ENCODE measurements around the gene IFI6.

The IFI6 gene

DNA sequence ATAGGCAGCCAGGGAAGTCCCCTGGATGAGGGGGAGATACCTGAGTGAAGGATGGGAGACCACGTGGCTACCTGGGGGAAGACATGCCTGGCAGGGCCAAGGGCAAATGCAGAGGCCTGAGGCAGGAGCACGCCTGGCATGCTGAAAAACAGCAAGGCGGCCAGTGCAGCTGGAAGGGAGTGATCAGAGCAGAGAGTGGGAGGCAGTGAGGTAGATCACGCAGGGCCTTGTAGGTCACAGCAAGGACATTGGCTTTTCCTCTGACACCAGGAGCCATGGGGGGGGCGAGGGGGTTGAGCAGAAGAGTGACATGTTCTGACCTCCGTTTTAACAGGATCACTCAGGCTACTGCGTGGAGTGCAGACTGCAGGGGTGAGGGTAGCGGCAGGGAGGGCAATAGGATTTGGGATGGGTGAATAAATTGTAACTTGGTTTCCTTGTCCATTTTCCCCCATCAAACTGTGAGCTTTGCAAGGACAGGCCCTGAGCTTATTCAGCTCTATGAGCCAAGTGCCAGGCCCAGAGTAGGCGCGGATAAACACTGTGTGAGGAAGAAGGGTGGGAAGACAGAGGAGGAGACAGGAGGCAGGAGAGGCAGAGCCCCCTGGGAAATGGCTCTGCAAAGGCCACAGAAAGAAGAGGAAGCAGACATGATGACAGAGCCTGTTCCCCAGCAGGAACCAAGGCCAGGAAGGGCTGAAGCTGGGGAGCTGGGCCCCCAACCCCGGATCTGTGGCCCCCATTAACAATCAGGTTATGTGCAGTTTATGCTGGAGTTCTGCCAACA, 16.6 kb downstream of the IFI6 start:
- H3K9me3 ChIP-seq (ENCODE audit: control insufficient read depth, low read length) = no peaks in the 10 kb centered on the region
- 62% methylated on average over 11 of the region's 11 CpGs for WGBS

GRCh38 chr1:27652111-27652864, 19.7 kb downstream of the IFI6 start:
- no peak overlapping the region for H3K4me3 ChIP-seq (ENCODE audit: insufficient read depth in 1 of 2, low read depth in 1 of 2, low read length in 2 of 2)
- no peak overlapping the region for H3K18ac ChIP-seq (ENCODE audit: low read depth in 1 of 2, low read length in 2 of 2)
- no peak overlapping the region for H2BK15ac ChIP-seq (ENCODE audit: low read depth, poor library complexity, severe bottlenecking)
- H3K27me3 ChIP-seq (ENCODE audit: control insufficient read depth in 1 of 2, insufficient read depth in 1 of 2, low read length in 2 of 2) = no peaks in the 10 kb centered on the region
- no peak overlapping the region for H4K91ac ChIP-seq (ENCODE audit: low read length)
- no peaks in the 10 kb centered on the region for H3K9me3 ChIP-seq (ENCODE audit: control insufficient read depth, low read length)
- no peak for DNase-seq
- peaks cover 5% of the 10 kb centered on the region for H3K4me1 ChIP-seq (ENCODE audit: control insufficient read depth, insufficient read depth, low read depth, low read length)
- H3K36me3 ChIP-seq (ENCODE audit: control insufficient read depth in 1 of 2, insufficient read depth in 2 of 2, low read depth in 1 of 2, low read length in 2 of 2) = no peaks in the 10 kb centered on the region
- no peak overlapping the region for H3K4me2 ChIP-seq (ENCODE audit: low read length, poor library complexity, severe bottlenecking)
- H2AFZ ChIP-seq (ENCODE audit: low read depth, low read length) = no peak overlapping the region
- no peak overlapping the region for H2AK5ac ChIP-seq (ENCODE audit: low read length, severe bottlenecking)
- H2BK120ac ChIP-seq (ENCODE audit: low read depth, low read length) = no peak overlapping the region
- no peak overlapping the region for H2BK12ac ChIP-seq (ENCODE audit: low read length in 2 of 2)
- H4K8ac ChIP-seq (ENCODE audit: low read length) = no peak overlapping the region
- no peak overlapping the region for H2BK5ac ChIP-seq (ENCODE audit: low read depth, low read length, poor library complexity, severe bottlenecking)
- no peak overlapping the region for H3K23ac ChIP-seq (ENCODE audit: low read length in 2 of 2)
- H3K27ac ChIP-seq (ENCODE audit: low read length, poor library complexity, severe bottlenecking) = no peak overlapping the region
- no peak overlapping the region for H3K4ac ChIP-seq (ENCODE audit: low read depth in 1 of 2, low read length in 2 of 2)
- 100% methylated on average over 2 of the region's 5 CpGs for WGBS
- peak overlapping the region; percentile 37 for H3K9ac ChIP-seq (ENCODE audit: low read length)
- no peaks in the 10 kb centered on the region for H3K79me1 ChIP-seq (replicated peaks; ENCODE audit: low read length, poor library complexity, severe bottlenecking)
- no peak overlapping the region for H3K14ac ChIP-seq (ENCODE audit: low read length in 2 of 2)

More for the DNA sequence above, 16.6 kb downstream of the IFI6 start:
- H2BK12ac ChIP-seq (ENCODE audit: low read length in 2 of 2) = peak overlapping the region in 1 of 2 experiments; percentile 37
- peaks cover 13% of the 10 kb centered on the region for H3K4me1 ChIP-seq (ENCODE audit: control insufficient read depth, insufficient read depth, low read depth, low read length)
- peak overlapping the region; percentile 56 for H4K8ac ChIP-seq (ENCODE audit: low read length)
- no peaks in the 10 kb centered on the region for H3K36me3 ChIP-seq (ENCODE audit: control insufficient read depth in 1 of 2, insufficient read depth in 2 of 2, low read depth in 1 of 2, low read length in 2 of 2)
- H2BK15ac ChIP-seq (ENCODE audit: low read depth, poor library complexity, severe bottlenecking) = no peak overlapping the region
- peak overlapping the region; percentile 54 for H2AFZ ChIP-seq (ENCODE audit: low read depth, low read length)
- H3K4me2 ChIP-seq (ENCODE audit: low read length, poor library complexity, severe bottlenecking) = no peak overlapping the region
- DNase-seq = no peak
- peak overlapping the region in 1 of 2 experiments; percentile 46 for H3K18ac ChIP-seq (ENCODE audit: low read depth in 1 of 2, low read length in 2 of 2)
- H2AK5ac ChIP-seq (ENCODE audit: low read length, severe bottlenecking) = no peak overlapping the region
- no peaks in the 10 kb centered on the region for H3K79me1 ChIP-seq (replicated peaks; ENCODE audit: low read length, poor library complexity, severe bottlenecking)
- peak overlapping the region in 1 of 2 experiments; percentile 70 for H3K4ac ChIP-seq (ENCODE audit: low read depth in 1 of 2, low read length in 2 of 2)
- H2BK120ac ChIP-seq (ENCODE audit: low read depth, low read length) = no peak overlapping the region
- peak overlapping the region in 1 of 2 experiments; percentile 73 for H3K14ac ChIP-seq (ENCODE audit: low read length in 2 of 2)
- H3K4me3 ChIP-seq (ENCODE audit: insufficient read depth in 1 of 2, low read depth in 1 of 2, low read length in 2 of 2) = no peak overlapping the region
- no peak overlapping the region for H2BK5ac ChIP-seq (ENCODE audit: low read depth, low read length, poor library complexity, severe bottlenecking)
- peak overlapping the region; percentile 14 for H4K91ac ChIP-seq (ENCODE audit: low read length)
- H3K23ac ChIP-seq (ENCODE audit: low read length in 2 of 2) = no peak overlapping the region
- H3K27me3 ChIP-seq (ENCODE audit: control insufficient read depth in 1 of 2, insufficient read depth in 1 of 2, low read length in 2 of 2) = no peaks in the 10 kb centered on the region
- H3K9ac ChIP-seq (ENCODE audit: low read length) = peak overlapping the region; percentile 51
- no peak overlapping the region for H3K27ac ChIP-seq (ENCODE audit: low read length, poor library complexity, severe bottlenecking)

DNA sequence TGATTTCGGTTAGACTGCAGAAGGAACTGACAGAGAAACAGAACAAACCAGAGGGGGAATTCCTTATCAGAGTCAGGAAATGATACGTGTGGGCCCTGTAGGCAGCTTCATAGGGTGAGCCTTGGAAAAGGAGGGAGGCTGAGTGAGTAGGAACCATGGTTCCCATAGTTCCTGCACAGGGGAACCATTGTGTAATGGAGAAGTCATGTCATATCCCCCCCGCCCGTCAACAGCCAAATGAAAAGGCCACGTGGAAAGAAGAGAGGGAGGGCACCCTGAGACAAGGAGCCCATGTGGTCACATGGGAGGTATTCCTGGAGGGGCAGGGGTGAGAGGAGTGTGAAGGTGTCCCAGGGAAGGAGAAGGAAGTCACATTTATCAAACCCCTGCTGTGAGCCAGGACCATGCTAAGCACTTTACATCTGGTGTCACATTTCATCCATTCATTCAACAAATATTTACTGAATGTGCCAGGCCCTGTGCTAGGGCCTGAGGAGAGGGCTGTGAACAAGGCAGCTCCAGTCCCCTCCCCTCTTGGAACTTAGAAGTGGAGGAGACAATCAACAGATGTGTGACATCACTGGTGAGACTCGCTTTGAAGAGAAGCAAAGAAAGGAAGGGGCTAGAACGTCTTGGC, 21.3 kb downstream of the IFI6 start:
- WGBS = 35% methylated on average over 7 of the region's 7 CpGs
- Histone ChIP-seq H3K27me3 (ENCODE audit: control insufficient read depth in 1 of 2, insufficient read depth in 1 of 2, low read length in 2 of 2) (peaks cover 0 to 9% of the 10 kb centered on the region in 2 experiments), H4K91ac (ENCODE audit: low read length) (peak overlapping the region; percentile 18), H3K4me2 (ENCODE audit: low read length, poor library complexity, severe bottlenecking) (no peak overlapping the region), H2BK120ac (ENCODE audit: low read depth, low read length) (no peak overlapping the region), H3K4me3 (ENCODE audit: insufficient read depth in 1 of 2, low read depth in 1 of 2, low read length in 2 of 2) (no peak overlapping the region), H3K36me3 (ENCODE audit: control insufficient read depth in 1 of 2, insufficient read depth in 2 of 2, low read depth in 1 of 2, low read length in 2 of 2) (no peaks in the 10 kb centered on the region), H3K9me3 (ENCODE audit: control insufficient read depth, low read length) (no peaks in the 10 kb centered on the region), H3K18ac (ENCODE audit: low read depth in 1 of 2, low read length in 2 of 2) (peak overlapping the region in 1 of 2 experiments; percentile 8), H3K14ac (ENCODE audit: low read length in 2 of 2) (no peak overlapping the region), H2AFZ (ENCODE audit: low read depth, low read length) (no peak overlapping the region), H3K27ac (ENCODE audit: low read length, poor library complexity, severe bottlenecking) (no peak overlapping the region), H2BK5ac (ENCODE audit: low read depth, low read length, poor library complexity, severe bottlenecking) (no peak overlapping the region), H3K79me1 (replicated peaks; ENCODE audit: low read length, poor library complexity, severe bottlenecking) (no peaks in the 10 kb centered on the region), H3K23ac (ENCODE audit: low read length in 2 of 2) (no peak overlapping the region), H2BK15ac (ENCODE audit: low read depth, poor library complexity, severe bottlenecking) (no peak overlapping the region), H3K4ac (ENCODE audit: low read depth in 1 of 2, low read length in 2 of 2) (peak overlapping the region in 1 of 2 experiments; percentile 9), H3K4me1 (ENCODE audit: control insufficient read depth, insufficient read depth, low read depth, low read length) (peaks cover 5% of the 10 kb centered on the region), H4K8ac (ENCODE audit: low read length) (peak overlapping the region; percentile 5), H2BK12ac (ENCODE audit: low read length in 2 of 2) (no peak overlapping the region), H2AK5ac (ENCODE audit: low read length, severe bottlenecking) (no peak overlapping the region), H3K9ac (ENCODE audit: low read length) (peak overlapping the region; percentile 25)
- peak; percentile 68 for DNase-seq

DNA sequence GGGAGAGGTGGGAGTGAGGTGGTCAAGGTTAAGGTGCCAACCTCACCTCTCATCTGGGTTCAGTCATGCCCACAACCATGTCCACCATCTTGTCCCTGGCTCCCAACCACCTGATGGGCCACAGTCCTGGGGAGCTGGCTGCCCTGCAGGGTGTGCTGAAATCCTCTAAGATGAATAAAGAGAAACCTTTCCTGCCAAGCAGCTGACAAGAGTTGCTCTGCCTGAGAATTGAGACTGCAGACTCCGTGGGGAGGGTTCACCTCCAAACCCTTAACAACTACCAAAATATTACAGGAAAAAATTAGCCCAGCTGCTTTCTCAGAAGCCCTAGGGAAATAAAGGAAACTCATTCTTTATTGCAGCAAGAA, 21.8 kb downstream of the IFI6 start:
- no peaks in the 10 kb centered on the region for H3K9me3 ChIP-seq (ENCODE audit: control insufficient read depth, low read length)
- no peak overlapping the region for H2AFZ ChIP-seq (ENCODE audit: low read depth, low read length)
- no peak overlapping the region for H2AK5ac ChIP-seq (ENCODE audit: low read length, severe bottlenecking)
- H3K79me1 ChIP-seq (replicated peaks; ENCODE audit: low read length, poor library complexity, severe bottlenecking) = no peaks in the 10 kb centered on the region
- H4K8ac ChIP-seq (ENCODE audit: low read length) = no peak overlapping the region
- H3K36me3 ChIP-seq (ENCODE audit: control insufficient read depth in 1 of 2, insufficient read depth in 2 of 2, low read depth in 1 of 2, low read length in 2 of 2) = no peaks in the 10 kb centered on the region
- peaks cover 5% of the 10 kb centered on the region for H3K4me1 ChIP-seq (ENCODE audit: control insufficient read depth, insufficient read depth, low read depth, low read length)
- no peak overlapping the region for H2BK15ac ChIP-seq (ENCODE audit: low read depth, poor library complexity, severe bottlenecking)
- peak overlapping the region in 1 of 2 experiments; percentile 20 for H3K14ac ChIP-seq (ENCODE audit: low read length in 2 of 2)
- no peak overlapping the region for H2BK12ac ChIP-seq (ENCODE audit: low read length in 2 of 2)
- no peak overlapping the region for H3K27ac ChIP-seq (ENCODE audit: low read length, poor library complexity, severe bottlenecking)
- no peak overlapping the region for H2BK120ac ChIP-seq (ENCODE audit: low read depth, low read length)
- no peak overlapping the region for H4K91ac ChIP-seq (ENCODE audit: low read length)
- H3K27me3 ChIP-seq (ENCODE audit: control insufficient read depth in 1 of 2, insufficient read depth in 1 of 2, low read length in 2 of 2) = peaks cover 0 to 9% of the 10 kb centered on the region in 2 experiments
- peak overlapping the region; percentile 25 for H3K9ac ChIP-seq (ENCODE audit: low read length)
- H2BK5ac ChIP-seq (ENCODE audit: low read depth, low read length, poor library complexity, severe bottlenecking) = no peak overlapping the region
- no peak overlapping the region for H3K4me3 ChIP-seq (ENCODE audit: insufficient read depth in 1 of 2, low read depth in 1 of 2, low read length in 2 of 2)
- H3K18ac ChIP-seq (ENCODE audit: low read depth in 1 of 2, low read length in 2 of 2) = no peak overlapping the region
- no peak overlapping the region for H3K4ac ChIP-seq (ENCODE audit: low read depth in 1 of 2, low read length in 2 of 2)
- no peak overlapping the region for H3K23ac ChIP-seq (ENCODE audit: low read length in 2 of 2)
- no peak overlapping the region for H3K4me2 ChIP-seq (ENCODE audit: low read length, poor library complexity, severe bottlenecking)
- WGBS = 100% methylated on average over 1 of the region's 1 CpG
- DNase-seq = no peak

Measured in mesenchymal stem cell (in vitro differentiated cells and primary cell).